SU-DHL-6 (cell line): ENCODE measurements around the gene SSR4.

Source experiments
- H2AFZ ChIP-seq: fragments of 200-600 bp; sonication (generic); 2 replicates; pipeline ENCODE4 v1.6.1; 2014; ENCODE audit warnings: low read depth, mild to moderate bottlenecking, moderate library complexity, mixed read lengths, antibody characterized with exemption, low read length; ENCODE audit not compliant: severe bottlenecking
- H3F3A ChIP-seq: fragments of 200-600 bp; shearing (Covaris generic); 2 replicates; pipeline ENCODE4 v1.6.0; 2016; ENCODE audit warnings: antibody characterized with exemption, mild to moderate bottlenecking; ENCODE audit not compliant: insufficient read depth
- H3K27ac ChIP-seq: fragments of 200-600 bp; sonication (generic); 2 replicates; pipeline ENCODE4 v1.5.1; 2016; ENCODE audit warnings: low read depth, mild to moderate bottlenecking, low read length, moderate library complexity, mixed read lengths
- H3K27me3 ChIP-seq: fragments of 200-600 bp; sonication (generic), shearing (Covaris generic); 2 replicates; pipeline ENCODE4 v1.6.0; 2014; ENCODE audit warnings: mild to moderate bottlenecking, low read length
- H3K36me3 ChIP-seq: fragments of 200-600 bp; sonication (generic); 2 replicates; pipeline ENCODE4 v1.6.1; 2014; ENCODE audit warnings: mild to moderate bottlenecking, low read length, mixed read lengths
- H3K4me2 ChIP-seq: fragments of 300-600, 200-600 bp; shearing (Covaris generic), sonication (generic); 2 replicates; pipeline ENCODE4 v1.6.0; 2014; ENCODE audit warnings: low read length, low read depth, mild to moderate bottlenecking; ENCODE audit not compliant: poor library complexity, severe bottlenecking
- H3K4me3 ChIP-seq: fragments of 200-600 bp; sonication (generic); 2 replicates; pipeline ENCODE4 v1.5.1; 2014; ENCODE audit warnings: antibody characterized with exemption, low read length, mild to moderate bottlenecking, mixed read lengths; ENCODE audit not compliant: insufficient read depth, poor library complexity, severe bottlenecking
- H3K79me2 ChIP-seq: fragments of 200-600 bp; sonication (generic); 2 replicates; pipeline ENCODE4 v1.6.1; 2014; ENCODE audit warnings: mild to moderate bottlenecking, low read length, moderate library complexity; ENCODE audit not compliant: insufficient read depth
- H3K9ac ChIP-seq: fragments of 200-600 bp; sonication (generic); 2 replicates; pipeline ENCODE4 v1.7.0; 2014; ENCODE audit warnings: mild to moderate bottlenecking, low read length
- H3K9me2 ChIP-seq: fragments of 200-600 bp; sonication (generic); replicated peaks from 2 replicates; pipeline ENCODE4 v1.6.1; 2014; ENCODE audit warnings: low read length; ENCODE audit not compliant: insufficient read depth
- H3K9me3 ChIP-seq: fragments of 200-600 bp; sonication (generic); 2 replicates; pipeline ENCODE4 v1.6.1; 2014; ENCODE audit warnings: low read length, mixed read lengths; ENCODE audit not compliant: insufficient read depth
- H4K20me1 ChIP-seq: fragments of 200-600 bp; sonication (generic); 2 replicates; pipeline ENCODE4 v1.6.1; 2014; ENCODE audit warnings: low read depth, mild to moderate bottlenecking, antibody characterized with exemption, low read length, moderate library complexity, mixed read lengths
- EZH2phosphoT487 ChIP-seq: fragments of 200-600 bp; sonication (generic), shearing (Covaris generic); conservative IDR thresholded peaks from 2 replicates; pipeline ENCODE4 v1.6.1; 2018; ENCODE audit warnings: mild to moderate bottlenecking, antibody characterized with exemption, low read length, moderate library complexity, mixed read lengths
- TF ChIP-seq, protein P1 (sequence below): fragments of 200-600 bp; sonication (generic); IDR thresholded peaks from one replicate; pipeline ENCODE4 v1.5.1; 2017; ENCODE audit warnings: antibody characterized with exemption, mild to moderate bottlenecking, low read length, moderate library complexity; ENCODE audit not compliant: insufficient read depth, poor library complexity, severe bottlenecking

Gene SSR4

DNA sequence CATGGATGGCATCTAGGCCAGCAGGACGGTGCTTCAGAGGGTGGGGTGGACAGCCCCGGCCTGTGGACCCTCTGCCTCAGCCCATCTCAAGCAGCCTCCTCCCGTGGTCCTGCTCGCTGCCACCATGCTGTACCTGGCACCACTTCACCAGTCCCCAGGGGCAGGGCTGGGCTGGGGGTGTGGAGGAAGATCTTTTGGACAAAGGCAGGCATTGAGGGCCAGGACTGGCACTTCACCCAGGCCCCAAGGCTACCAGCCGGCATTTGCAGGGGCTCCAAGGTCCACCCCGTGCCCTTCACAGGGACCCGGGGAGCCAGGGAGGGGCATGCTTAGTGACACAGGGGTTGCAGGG is 29.7 kb upstream of the SSR4 start:
- TF ChIP-seq, protein P1, sequence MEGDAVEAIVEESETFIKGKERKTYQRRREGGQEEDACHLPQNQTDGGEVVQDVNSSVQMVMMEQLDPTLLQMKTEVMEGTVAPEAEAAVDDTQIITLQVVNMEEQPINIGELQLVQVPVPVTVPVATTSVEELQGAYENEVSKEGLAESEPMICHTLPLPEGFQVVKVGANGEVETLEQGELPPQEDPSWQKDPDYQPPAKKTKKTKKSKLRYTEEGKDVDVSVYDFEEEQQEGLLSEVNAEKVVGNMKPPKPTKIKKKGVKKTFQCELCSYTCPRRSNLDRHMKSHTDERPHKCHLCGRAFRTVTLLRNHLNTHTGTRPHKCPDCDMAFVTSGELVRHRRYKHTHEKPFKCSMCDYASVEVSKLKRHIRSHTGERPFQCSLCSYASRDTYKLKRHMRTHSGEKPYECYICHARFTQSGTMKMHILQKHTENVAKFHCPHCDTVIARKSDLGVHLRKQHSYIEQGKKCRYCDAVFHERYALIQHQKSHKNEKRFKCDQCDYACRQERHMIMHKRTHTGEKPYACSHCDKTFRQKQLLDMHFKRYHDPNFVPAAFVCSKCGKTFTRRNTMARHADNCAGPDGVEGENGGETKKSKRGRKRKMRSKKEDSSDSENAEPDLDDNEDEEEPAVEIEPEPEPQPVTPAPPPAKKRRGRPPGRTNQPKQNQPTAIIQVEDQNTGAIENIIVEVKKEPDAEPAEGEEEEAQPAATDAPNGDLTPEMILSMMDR: no peak
- no peak for TF ChIP-seq EZH2phosphoT487
- no peaks in the 10 kb centered on the region for H3K9me3 ChIP-seq
- no peaks in the 10 kb centered on the region for H3K27me3 ChIP-seq
- no peak overlapping the region for H3K4me3 ChIP-seq
- no peak overlapping the region for H3K9ac ChIP-seq
- no peaks in the 10 kb centered on the region for H3K36me3 ChIP-seq
- no peak overlapping the region for H3K27ac ChIP-seq
- H3F3A ChIP-seq: no peaks in the 10 kb centered on the region
- no peak overlapping the region for H3K4me2 ChIP-seq
- no peaks in the 10 kb centered on the region for H3K9me2 ChIP-seq
- no peaks in the 10 kb centered on the region for H3K79me2 ChIP-seq
- H2AFZ ChIP-seq: no peak overlapping the region
- no peaks in the 10 kb centered on the region for H4K20me1 ChIP-seq

DNA sequence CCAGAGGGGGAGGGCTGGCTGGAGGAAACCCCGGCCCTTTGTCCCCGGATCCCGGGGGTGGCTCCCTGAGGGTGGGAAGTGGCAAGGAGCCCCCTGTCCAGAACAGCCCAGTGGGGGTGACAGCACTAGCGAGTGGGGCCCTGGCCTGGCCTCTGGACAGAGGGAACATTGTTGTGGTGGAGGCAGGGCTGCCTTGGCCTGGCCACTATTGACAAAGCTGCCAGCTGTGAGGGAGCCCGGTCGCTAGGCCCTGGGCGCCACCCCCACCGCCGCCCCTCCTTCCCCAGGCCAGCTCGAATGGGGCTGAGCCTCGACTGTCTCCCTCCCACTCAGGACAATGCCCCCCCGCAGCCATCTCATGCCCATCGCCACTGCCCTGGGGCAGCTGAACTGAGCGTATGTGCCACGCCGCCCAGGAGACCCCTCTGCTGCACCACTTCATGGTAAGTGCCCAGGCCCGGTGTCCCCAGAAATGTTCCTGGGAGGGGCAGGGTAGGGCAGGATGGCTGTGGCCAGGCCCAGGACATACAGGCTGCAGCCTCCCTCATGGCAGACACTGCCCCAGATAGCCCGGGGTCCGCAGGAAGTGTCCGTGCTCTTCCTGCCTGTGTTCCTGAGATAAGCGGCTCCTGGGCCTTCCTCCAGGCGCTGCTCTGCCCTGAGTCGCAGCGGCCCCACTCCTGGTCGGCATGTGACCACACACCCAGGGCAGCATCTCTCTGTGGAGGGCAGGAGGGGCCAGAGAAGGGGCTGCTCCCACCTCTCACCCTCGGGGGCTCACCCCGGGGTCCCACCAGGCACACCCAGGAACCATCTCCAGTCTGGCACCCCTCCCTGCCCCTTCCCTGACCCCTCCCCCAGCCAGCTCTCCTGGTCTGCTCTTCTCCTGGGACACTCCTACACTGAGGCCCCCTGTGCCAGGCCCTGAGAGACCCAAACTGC is 29.1 kb upstream of the SSR4 start:
- no peak overlapping the region for H3K4me2 ChIP-seq
- H3K27me3 ChIP-seq: no peaks in the 10 kb centered on the region
- no peak overlapping the region for H3K27ac ChIP-seq
- no peaks in the 10 kb centered on the region for H3K9me3 ChIP-seq
- H3K9me2 ChIP-seq: no peaks in the 10 kb centered on the region
- H2AFZ ChIP-seq: no peak overlapping the region
- no peaks in the 10 kb centered on the region for H3F3A ChIP-seq
- no peaks in the 10 kb centered on the region for H3K36me3 ChIP-seq
- H3K79me2 ChIP-seq: no peaks in the 10 kb centered on the region
- H3K9ac ChIP-seq: no peak overlapping the region
- H4K20me1 ChIP-seq: no peaks in the 10 kb centered on the region
- no peak for TF ChIP-seq EZH2phosphoT487
- TF ChIP-seq, protein P1: no peak
- no peak overlapping the region for H3K4me3 ChIP-seq

DNA sequence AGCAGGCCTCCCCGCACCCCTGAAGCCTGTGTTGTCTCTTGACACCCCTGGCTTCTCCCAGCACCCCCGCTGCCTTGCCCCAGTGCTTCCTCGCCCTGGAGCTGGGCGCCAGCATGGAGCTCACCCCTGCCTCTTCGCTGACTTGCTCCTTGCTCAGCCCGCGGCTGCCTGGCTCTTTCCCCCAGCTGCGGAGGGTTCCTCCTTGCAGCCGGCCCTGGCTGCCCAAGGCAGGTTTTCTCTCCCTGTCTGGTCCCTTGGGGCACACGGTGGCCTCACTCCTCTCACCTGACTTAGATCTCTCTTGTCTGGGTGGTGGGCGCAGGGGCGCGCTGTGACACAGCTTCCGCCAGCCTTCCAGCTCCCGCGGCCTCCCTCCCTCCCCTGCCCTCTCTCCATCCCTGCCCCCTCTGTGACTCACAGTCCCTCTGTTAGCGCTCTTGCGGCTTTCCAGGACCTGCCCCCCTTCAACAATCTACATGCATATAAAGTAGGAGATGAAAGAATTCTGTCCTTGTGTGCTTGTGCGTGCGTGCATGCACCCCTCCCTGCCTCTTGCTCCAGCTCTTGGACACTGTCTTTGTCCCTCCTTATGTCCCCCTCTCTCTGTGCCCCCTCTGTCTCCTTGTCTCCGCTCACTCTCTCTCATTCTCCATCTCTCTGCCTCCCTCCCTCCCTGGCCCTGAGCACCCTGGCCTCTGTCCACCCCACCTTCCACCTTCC is 28.2 kb upstream of the SSR4 start:
- Histone ChIP-seq H3K9me3 (no peaks in the 10 kb centered on the region), H3K9me2 (no peaks in the 10 kb centered on the region), H2AFZ (no peak overlapping the region), H3F3A (no peaks in the 10 kb centered on the region), H3K9ac (no peak overlapping the region), H3K79me2 (no peaks in the 10 kb centered on the region), H3K4me3 (no peak overlapping the region), H3K36me3 (no peaks in the 10 kb centered on the region), H4K20me1 (no peaks in the 10 kb centered on the region), H3K27ac (no peak overlapping the region), H3K27me3 (no peaks in the 10 kb centered on the region), H3K4me2 (no peak overlapping the region)
- no peak for TF ChIP-seq EZH2phosphoT487
- TF ChIP-seq, protein P1: no peak
